ENCODE measurements around the gene SPOCK3.

- TF ChIP-seq CTCF (conservative IDR thresholded peaks at IDR 0.05 in 1 of 2, IDR thresholded peaks at IDR 0.05 in 1 of 2; ENCODE audit: extremely low read depth in 1 of 2, insufficient read depth in 1 of 2, low read depth in 1 of 2, low read length in 2 of 2) (no peak), EZH2 (IDR thresholded peaks at IDR 0.05; ENCODE audit: borderline replicate concordance, low read length) (no peak)
These were observed 471.3 kb downstream of the SPOCK3 start for GRCh38 chr4:166763018-166763417.

Data from mammary epithelial cell (primary cell).